Gastroesophageal sphincter (tissue), 3 donors: ENCODE data around the gene SLC28A1.

ENCODE experiments used
- CTCF ChIP-seq, 4 experiments: fragments of 200-600 bp in 2 of 4; fragments of 450-650 bp in 2 of 4; sonication (generic) in 1 of 4; IDR thresholded peaks; one replicate each; pipeline ENCODE4 v1.5.1; 2017 to 2019; ENCODE audit warnings: antibody characterized with exemption in 4 of 4, mild to moderate bottlenecking in 2 of 4, moderate library complexity in 2 of 4
- EP300 ChIP-seq: sonication (generic); formaldehyde crosslinking; IDR thresholded peaks from one replicate; pipeline ENCODE4 v1.6.1; 2017; ENCODE audit warnings: antibody characterized with exemption, mild to moderate bottlenecking
- POLR2A ChIP-seq, 2 donors: fragments of 450-650 bp; IDR thresholded peaks; one replicate each; pipeline ENCODE4 v1.6.1; 2017; ENCODE audit warnings: antibody characterized with exemption in 2 of 2, mild to moderate bottlenecking in 2 of 2, moderate library complexity in 1 of 2
- POLR2AphosphoS5 ChIP-seq: sonication (generic); formaldehyde crosslinking; IDR thresholded peaks from one replicate; pipeline ENCODE4 v1.6.1; 2017; ENCODE audit warnings: antibody characterized with exemption

DNA sequence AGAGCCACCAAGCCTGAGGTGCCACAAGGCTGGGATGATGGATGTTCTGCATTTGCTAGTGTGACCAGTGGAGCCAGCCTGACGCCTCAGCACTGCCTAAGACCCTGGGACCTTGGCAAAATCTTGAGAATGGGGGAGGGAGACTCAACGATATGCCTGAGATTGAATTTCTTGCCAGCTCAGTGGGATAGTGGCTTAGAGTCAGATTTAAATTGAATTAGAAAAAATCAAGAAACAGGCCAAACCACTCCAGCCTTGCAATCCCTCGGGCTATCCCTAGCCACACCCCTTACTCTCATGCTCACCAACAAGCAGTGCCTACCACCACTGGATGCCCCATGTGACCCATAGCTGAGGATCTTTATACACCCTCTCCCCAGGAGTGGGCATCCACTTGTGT lies 78.5 kb downstream of the SLC28A1 start:
- TF ChIP-seq CTCF (IDR thresholded peaks at IDR 0.05) (no peak), POLR2A (IDR thresholded peaks at IDR 0.05) (no peak), EP300 (no peak), POLR2AphosphoS5 (no peak)
